Measurements from ENCODE around the gene ANKRD49. TPM values are rescaled to one million over a fixed set of nuclear protein-coding genes. Genes with fewer than 3 reads are reported as not detected.
A peak's percentile ranks its signal among the peaks of the same experiment; 100 is the strongest.

Gene ANKRD49
- total and polyA plus RNA-seq, 2 of the 8 experiments (the other 6 are each of a cell fraction or from before 2014, with no cell fraction given): 7.4 to 12.2 TPM

DNA sequence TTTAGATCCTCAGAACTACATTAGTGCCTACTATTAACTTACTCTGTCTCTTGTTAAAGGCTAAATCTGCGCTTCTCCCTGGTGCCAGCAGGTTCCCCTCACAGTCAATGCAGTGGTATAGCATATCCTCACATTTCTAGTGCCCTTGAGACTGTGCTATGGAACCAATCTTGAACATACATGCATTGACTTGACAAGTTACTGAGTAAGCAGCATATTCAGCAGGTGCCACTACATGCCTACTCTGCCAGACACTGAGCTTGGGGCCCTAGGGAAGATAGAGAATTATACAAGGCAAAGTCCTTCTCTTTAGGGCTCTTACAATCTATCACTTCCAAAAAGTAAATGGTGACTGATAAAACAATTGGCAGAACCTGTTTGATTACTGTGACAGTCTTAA, 53.1 kb downstream of the ANKRD49 start:
- H2BK5ac ChIP-seq (ENCODE audit: low read depth, low read length): no peak overlapping the region
- H3K23me2 ChIP-seq (ENCODE audit: low read depth, low read length): peaks cover 18% of the 10 kb centered on the region
- no peak overlapping the region for H2AFZ ChIP-seq (ENCODE audit: low read length)
- POLR2A ChIA-PET (ENCODE audit: partially characterized antibody): no interaction called here
- no peaks in the 10 kb centered on the region for H3K79me2 ChIP-seq (ENCODE audit: control insufficient read depth in 1 of 2, insufficient read depth in 2 of 2, low read length in 2 of 2)
- H3K79me1 ChIP-seq (ENCODE audit: low read depth, low read length): 0 out of 2 replicates have a peak, but pooled peaks cover 2% of the 10 kb centered on the region
- H2BK12ac ChIP-seq (ENCODE audit: low read depth, low read length): no peak overlapping the region
- CTCF ChIA-PET (ENCODE audit: partially characterized antibody): interaction anchor here (1.0 to 1.5 kb wide), 5 partner anchors 25 to 215 kb away, joined by 3 to 6 read pairs (median 4); no protein-coding TSS in a partner anchor
- DNase-seq (ENCODE audit: low read depth in 1 of 2, low spot score in 2 of 2) (no peak), FAIRE-seq (no peak)
- H2BK20ac ChIP-seq (ENCODE audit: low read length): no peak overlapping the region
- H4K5ac ChIP-seq (ENCODE audit: insufficient read length, low read depth, low read length): no peak overlapping the region
- no peak overlapping the region for H3K9ac ChIP-seq (replicated peaks in 1 of 4; ENCODE audit: extremely low read depth in 1 of 4, low read depth in 3 of 4, low read length in 3 of 4)
- H3K18ac ChIP-seq (ENCODE audit: extremely low read depth, low read length): no peak overlapping the region
- no peaks in the 10 kb centered on the region for H3K36me3 ChIP-seq (ENCODE audit: control insufficient read depth in 2 of 4, insufficient read depth in 4 of 4, low read length in 3 of 4)
- H3K14ac ChIP-seq (ENCODE audit: insufficient read length): no peak overlapping the region
- peaks cover 6 to 20% (median 18%) of the 10 kb centered on the region in 4 experiments; a peak in 6 of 7 replicates for H3K27me3 ChIP-seq (replicated peaks in 1 of 4; ENCODE audit: control insufficient read depth in 3 of 4, extremely low read depth in 1 of 4, insufficient read depth in 3 of 4, low read length in 3 of 4)
- no peak overlapping the region for H2BK120ac ChIP-seq (replicated peaks; ENCODE audit: low read depth, low read length)
- H3K27ac ChIP-seq (ENCODE audit: low read depth, low read length): no peak overlapping the region
- no peak overlapping the region for H3K4ac ChIP-seq (replicated peaks; ENCODE audit: insufficient read length, low read depth, low read length)
- H4K91ac ChIP-seq (replicated peaks; ENCODE audit: insufficient read length, low read length): no peak overlapping the region
- H3K4me2 ChIP-seq (ENCODE audit: insufficient read depth in 1 of 2, low read depth in 2 of 2, low read length in 2 of 2): peak overlapping the region; percentile 13 to 68; a peak in 1 of 4 replicates
- no peak overlapping the region for H2AK5ac ChIP-seq (ENCODE audit: low read depth, low read length)
- no peak overlapping the region for H2BK15ac ChIP-seq (ENCODE audit: low read length)
- H3K4me1 ChIP-seq (replicated peaks in 1 of 4; ENCODE audit: control insufficient read depth in 3 of 4, insufficient read depth in 4 of 4, low read length in 3 of 4): peaks cover 5 to 9% (median 8%) of the 10 kb centered on the region in 4 experiments; a peak in 6 of 7 replicates
- no peak overlapping the region for H3K56ac ChIP-seq (replicated peaks; ENCODE audit: insufficient read length, low read depth, low read length)
- peaks cover 0 to 3% of the 10 kb centered on the region in 2 experiments for H4K20me1 ChIP-seq (replicated peaks in 1 of 2; ENCODE audit: control insufficient read depth in 1 of 2, insufficient read depth in 2 of 2, low read length in 2 of 2)
- no peak overlapping the region for H3K23ac ChIP-seq (ENCODE audit: insufficient read length)
- 100% methylated on average over 1 of the region's 1 CpG; no CpG with 5 or more reads in 1 of the 2 experiments for WGBS, 2 experiments (ENCODE audit: extremely low coverage in 1 of 2, insufficient coverage in 1 of 2, insufficient read length in 1 of 2, insufficient replicate concordance in 2 of 2, low coverage in 1 of 2, low lambda C conversion rate in 2 of 2, missing lambda C conversion rate in 1 of 2)
- H3K9me3 ChIP-seq (ENCODE audit: insufficient read depth in 2 of 2, low read depth in 1 of 2, low read length in 1 of 2): no peaks in the 10 kb centered on the region
- H3K4me3 ChIP-seq (ENCODE audit: extremely low read depth in 1 of 4, insufficient read depth in 2 of 4, low read depth in 3 of 4, low read length in 4 of 4): no peak overlapping the region
- no peak overlapping the region for H4K8ac ChIP-seq (ENCODE audit: extremely low read depth, insufficient read depth, low read length)
- TF ChIP-seq, protein P1, sequence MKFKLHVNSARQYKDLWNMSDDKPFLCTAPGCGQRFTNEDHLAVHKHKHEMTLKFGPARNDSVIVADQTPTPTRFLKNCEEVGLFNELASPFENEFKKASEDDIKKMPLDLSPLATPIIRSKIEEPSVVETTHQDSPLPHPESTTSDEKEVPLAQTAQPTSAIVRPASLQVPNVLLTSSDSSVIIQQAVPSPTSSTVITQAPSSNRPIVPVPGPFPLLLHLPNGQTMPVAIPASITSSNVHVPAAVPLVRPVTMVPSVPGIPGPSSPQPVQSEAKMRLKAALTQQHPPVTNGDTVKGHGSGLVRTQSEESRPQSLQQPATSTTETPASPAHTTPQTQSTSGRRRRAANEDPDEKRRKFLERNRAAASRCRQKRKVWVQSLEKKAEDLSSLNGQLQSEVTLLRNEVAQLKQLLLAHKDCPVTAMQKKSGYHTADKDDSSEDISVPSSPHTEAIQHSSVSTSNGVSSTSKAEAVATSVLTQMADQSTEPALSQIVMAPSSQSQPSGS (IDR thresholded peaks at IDR 0.05; ENCODE audit: low read length): no peak
- TF ChIP-seq CEBPB (IDR thresholded peaks at IDR 0.05; ENCODE audit: low read depth, low read length) (no peak), CTBP2 (IDR thresholded peaks at IDR 0.05; ENCODE audit: borderline replicate concordance, insufficient read depth, insufficient read length, low read length) (no peak), PHF8 (conservative IDR thresholded peaks at IDR 0.05; ENCODE audit: low read depth, low read length) (no peak), CREB1 (IDR thresholded peaks at IDR 0.05) (no peak), SRF (IDR thresholded peaks at IDR 0.05; ENCODE audit: low read depth, low read length) (no peak), CHD2 (IDR thresholded peaks at IDR 0.05; ENCODE audit: low read length) (no peak), TAF1 (IDR thresholded peaks at IDR 0.05; ENCODE audit: low read depth, low read length) (no peak), CBX8 (IDR thresholded peaks at IDR 0.05; ENCODE audit: borderline replicate concordance, low read depth, low read length) (no peak), HDAC2 (IDR thresholded peaks at IDR 0.05; ENCODE audit: borderline replicate concordance in 1 of 2, low read depth in 2 of 2, low read length in 2 of 2) (no peak), JUND (IDR thresholded peaks at IDR 0.05; ENCODE audit: low read length) (no peak), TAF7 (optimal IDR thresholded peaks at IDR 0.05; ENCODE audit: borderline replicate concordance, low read depth, low read length) (no peak)

Measured in H1 (cell line).